ENCODE measurements around the gene AARS2.
"Not testable (repeated sequence)": the region's sequence is repeated elsewhere in the genome, so short reads cannot be mapped to it uniquely, and the experiment has no call there.

The AARS2 gene

DNA sequence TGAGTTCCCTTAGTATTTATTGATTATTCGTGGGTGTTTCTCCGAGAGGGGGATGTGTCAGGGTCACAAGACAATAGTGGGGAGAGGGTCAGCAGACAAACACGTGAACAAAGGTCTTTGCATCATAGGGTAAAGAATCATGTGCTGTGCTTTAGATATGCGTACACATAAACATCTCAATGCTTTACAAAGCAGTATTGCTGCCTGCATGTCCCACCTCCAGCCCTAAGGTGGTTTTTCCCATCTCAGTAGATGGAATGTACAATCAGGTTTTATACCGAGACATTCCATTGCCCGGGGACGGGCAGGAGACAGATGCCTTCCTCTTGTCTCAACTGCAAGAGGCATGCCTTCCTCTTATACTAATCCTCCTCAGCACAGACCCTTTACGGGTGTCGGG lies 15.1 kb upstream of the AARS2 start:
- not testable (repeated sequence) for DNase-seq

DNA sequence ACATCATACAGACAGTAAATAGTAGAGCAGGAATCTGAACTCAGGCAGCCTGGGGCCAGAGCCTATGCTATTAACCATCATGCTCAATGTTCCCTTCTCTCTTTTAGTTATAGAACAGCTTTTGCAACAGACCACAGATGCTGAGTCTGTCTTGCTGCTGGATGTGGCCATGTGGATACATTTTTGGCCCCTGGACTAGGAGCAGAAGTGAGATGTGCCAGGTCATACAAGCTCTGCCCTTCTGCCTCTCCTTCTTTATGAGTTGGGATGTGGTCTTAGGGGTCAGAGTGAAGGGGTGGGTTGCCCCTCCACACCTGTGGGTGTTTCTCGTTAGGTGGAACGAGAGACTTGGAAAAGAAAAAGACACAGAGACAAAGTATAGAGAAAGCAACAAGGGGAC lies 14.6 kb upstream of the AARS2 start:
- no peak for DNase-seq

- DNase-seq = no peak
Observed at GRCh38 chr6:44327096-44327495, 13.9 kb upstream of the AARS2 start.

- DNase-seq = no peak
Observed at GRCh38 chr6:44321210-44321609, 8.1 kb upstream of the AARS2 start.

- DNase-seq = not testable (repeated sequence)
Observed at GRCh38 chr6:44317136-44317631, 4.0 kb upstream of the AARS2 start.

DNA sequence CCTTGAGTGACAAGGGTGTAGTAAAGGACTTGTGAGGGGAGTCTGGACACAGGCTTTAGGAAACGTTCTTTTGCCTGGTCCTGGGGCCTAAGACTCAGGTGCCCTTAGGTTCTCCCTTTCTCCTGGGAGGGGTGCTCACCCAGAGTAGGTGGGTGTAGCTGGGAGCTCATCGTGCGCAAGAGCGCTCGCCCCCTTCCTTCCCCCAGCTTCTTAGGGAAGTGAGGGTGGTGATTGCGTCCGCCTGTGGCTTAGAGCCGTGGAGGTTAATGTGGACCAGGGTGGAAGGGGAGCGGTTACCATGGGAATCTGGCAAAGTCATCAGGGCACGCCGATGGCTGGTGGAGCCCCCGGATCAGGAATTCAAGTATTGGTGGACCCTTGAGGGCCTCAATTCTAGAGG lies 3.3 kb upstream of the AARS2 start:
- DNase-seq = no peak

DNA sequence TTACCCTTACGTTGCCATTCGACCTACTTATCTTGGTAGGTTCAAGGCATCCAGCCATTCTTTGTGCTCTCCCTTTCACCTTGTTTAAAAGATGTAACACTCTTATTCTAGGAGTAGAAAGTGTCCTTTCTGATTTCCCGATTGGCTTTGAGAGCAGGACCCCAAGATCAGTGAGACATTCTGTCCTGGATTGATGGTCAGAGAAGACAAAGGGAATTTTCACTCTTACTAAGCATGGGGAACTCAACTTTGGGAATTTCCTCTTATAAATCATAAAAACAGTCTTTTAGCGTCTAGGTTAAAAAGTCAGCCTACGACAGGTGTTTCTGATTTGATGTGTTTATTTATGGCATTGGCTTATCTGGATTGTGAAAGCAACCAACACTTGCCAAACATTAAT lies 2.8 kb upstream of the AARS2 start:
- DNase-seq = no peak

DNA sequence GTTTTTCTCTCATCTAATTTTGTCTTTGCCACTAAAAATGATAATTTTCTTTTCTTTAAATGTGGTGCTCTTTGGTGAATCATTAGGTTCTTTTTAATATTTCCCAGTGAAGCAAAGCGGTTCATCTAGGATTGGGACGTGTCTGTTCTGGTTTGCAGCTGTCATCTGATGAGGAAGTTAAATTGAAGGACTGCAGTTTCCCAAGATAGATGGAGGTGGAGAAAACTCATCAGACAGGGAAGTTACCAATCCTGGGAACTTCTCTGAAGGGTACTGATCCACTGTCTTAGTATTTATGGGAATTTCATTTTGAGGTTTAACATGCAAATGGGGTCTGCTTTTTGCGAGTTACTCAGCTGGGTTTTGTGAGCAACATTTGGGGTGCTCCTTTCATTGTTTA lies 2.4 kb upstream of the AARS2 start:
- no peak for DNase-seq

- not testable (repeated sequence) for DNase-seq
Observed at GRCh38 chr6:44314657-44315056, 1.5 kb upstream of the AARS2 start.

- DNase-seq = no peak
Observed at GRCh38 chr6:44311767-44312166, 1.4 kb downstream of the AARS2 start.

DNA sequence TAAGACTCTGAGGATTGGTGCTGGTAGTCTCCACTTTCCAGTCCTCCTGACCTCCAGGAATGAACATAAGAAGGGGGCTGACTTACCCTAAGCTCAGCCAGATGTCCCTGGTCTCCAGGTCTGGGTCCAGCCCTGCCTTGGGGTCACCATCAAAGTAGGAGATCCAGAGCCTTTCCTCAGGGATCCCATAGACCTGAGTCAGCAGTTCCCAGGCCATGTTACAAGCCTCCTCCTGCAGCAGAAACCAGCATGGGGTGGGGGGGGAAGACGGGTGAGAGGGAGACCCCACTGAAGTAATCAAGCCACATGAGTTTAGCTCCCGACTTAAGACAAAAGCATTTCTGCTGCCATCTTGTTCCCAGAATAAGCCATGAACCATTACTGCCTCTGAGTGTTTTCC lies 1.8 kb downstream of the AARS2 start:
- DNase-seq = no peak

- no peak for DNase-seq
Observed at GRCh38 chr6:44310241-44310640, 2.9 kb downstream of the AARS2 start.

GRCh38 chr6:44309631-44310030 lies 3.5 kb downstream of the AARS2 start:
- DNase-seq = no peak

GRCh38 chr6:44309092-44309491 lies 4.1 kb downstream of the AARS2 start:
- DNase-seq = no peak

DNA sequence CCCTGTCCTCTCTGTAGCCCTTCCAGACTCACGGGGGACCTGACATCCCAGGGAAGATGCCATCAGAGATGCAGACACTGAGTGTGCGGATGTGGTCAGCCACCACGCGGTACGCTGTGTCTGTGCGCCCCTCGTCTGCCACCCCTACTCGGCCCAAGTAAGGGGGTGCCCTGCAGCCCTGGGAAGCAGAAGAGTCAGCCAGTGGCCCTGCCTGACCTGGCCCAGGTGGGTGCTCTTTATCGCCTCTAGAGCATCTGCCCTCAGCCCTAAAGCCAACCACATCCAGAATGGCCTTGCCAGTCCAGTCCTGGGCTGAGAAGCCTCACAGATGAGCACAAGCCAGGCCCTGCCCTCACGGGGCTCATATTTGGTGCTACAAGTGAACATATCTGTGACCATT lies 5.9 kb downstream of the AARS2 start:
- no peak for DNase-seq

- DNase-seq = no peak
Observed at GRCh38 chr6:44306710-44307109, 6.4 kb downstream of the AARS2 start.

GRCh38 chr6:44305200-44305725 lies 7.9 kb downstream of the AARS2 start:
- DNase-seq = no peak

- DNase-seq = peak; percentile 46
Observed at GRCh38 chr6:44304282-44305199, 8.6 kb downstream of the AARS2 start.

GRCh38 chr6:44303842-44304241 lies 9.3 kb downstream of the AARS2 start:
- DNase-seq = no peak

GRCh38 chr6:44302856-44303255 lies 10.3 kb downstream of the AARS2 start:
- DNase-seq = no peak

- no peak for DNase-seq
Observed at GRCh38 chr6:44301782-44302564, 11.2 kb downstream of the AARS2 start.

GRCh38 chr6:44301106-44301505 lies 12.0 kb downstream of the AARS2 start:
- no peak for DNase-seq

- no peak for DNase-seq
Observed at GRCh38 chr6:44300292-44300823, 12.8 kb downstream of the AARS2 start.
